ENCODE measurements around the gene NOL3.

DNA sequence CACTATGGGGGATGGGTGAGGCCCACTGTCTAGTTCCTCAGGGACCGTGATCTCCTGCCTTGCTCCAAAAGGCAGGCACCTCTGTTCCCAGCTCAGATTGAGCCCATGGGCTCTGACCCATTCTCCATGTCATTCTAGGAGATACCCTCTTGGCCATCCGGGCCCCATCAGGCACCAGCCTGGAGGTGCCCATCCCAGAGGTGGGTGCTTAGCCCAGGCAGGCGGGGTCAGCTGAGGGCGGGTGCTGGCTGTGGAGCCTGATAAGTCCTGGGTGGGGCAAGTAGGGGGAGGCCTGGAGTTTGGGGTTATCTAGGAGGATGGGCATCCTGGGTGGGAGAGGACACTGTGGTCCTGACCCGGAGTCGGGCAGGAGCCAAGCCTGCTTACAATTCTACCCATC, 23.9 kb downstream of the NOL3 start:
- TF ChIP-seq POLR2A (IDR thresholded peaks at IDR 0.05), result no peak
- TF ChIP-seq, protein P1, sequence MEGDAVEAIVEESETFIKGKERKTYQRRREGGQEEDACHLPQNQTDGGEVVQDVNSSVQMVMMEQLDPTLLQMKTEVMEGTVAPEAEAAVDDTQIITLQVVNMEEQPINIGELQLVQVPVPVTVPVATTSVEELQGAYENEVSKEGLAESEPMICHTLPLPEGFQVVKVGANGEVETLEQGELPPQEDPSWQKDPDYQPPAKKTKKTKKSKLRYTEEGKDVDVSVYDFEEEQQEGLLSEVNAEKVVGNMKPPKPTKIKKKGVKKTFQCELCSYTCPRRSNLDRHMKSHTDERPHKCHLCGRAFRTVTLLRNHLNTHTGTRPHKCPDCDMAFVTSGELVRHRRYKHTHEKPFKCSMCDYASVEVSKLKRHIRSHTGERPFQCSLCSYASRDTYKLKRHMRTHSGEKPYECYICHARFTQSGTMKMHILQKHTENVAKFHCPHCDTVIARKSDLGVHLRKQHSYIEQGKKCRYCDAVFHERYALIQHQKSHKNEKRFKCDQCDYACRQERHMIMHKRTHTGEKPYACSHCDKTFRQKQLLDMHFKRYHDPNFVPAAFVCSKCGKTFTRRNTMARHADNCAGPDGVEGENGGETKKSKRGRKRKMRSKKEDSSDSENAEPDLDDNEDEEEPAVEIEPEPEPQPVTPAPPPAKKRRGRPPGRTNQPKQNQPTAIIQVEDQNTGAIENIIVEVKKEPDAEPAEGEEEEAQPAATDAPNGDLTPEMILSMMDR (IDR thresholded peaks at IDR 0.05), result no peak
